GM21367 (cell line): ENCODE results near the gene UVRAG.

Experiments used
- ATAC-seq: cut with Tn5 transposase; IDR thresholded peaks from one replicate; pipeline ENCODE4 v1.9.1; 2021; ENCODE audit not compliant: unreplicated experiment

The UVRAG gene

GRCh38 chr11:76177250-76177686 is 362.3 kb downstream of the UVRAG start:
- ATAC-seq = no peak

- ATAC-seq = no peak
These were observed 364.1 kb downstream of the UVRAG start for GRCh38 chr11:76179147-76179546.

- ATAC-seq = no peak
These were observed 366.4 kb downstream of the UVRAG start for GRCh38 chr11:76181371-76181770.

- ATAC-seq = no peak
These were observed 369.6 kb downstream of the UVRAG start for GRCh38 chr11:76184551-76184993.

- ATAC-seq = no peak
These were observed 370.5 kb downstream of the UVRAG start for GRCh38 chr11:76185511-76185910.

- no peak for ATAC-seq
These were observed 371.0 kb downstream of the UVRAG start for GRCh38 chr11:76185931-76186401.

GRCh38 chr11:76186776-76187279 is 371.8 kb downstream of the UVRAG start:
- no peak for ATAC-seq

- no peak for ATAC-seq
These were observed 373.9 kb downstream of the UVRAG start for GRCh38 chr11:76188873-76189272.

GRCh38 chr11:76189682-76190081 is 374.7 kb downstream of the UVRAG start:
- ATAC-seq = no peak

GRCh38 chr11:76190376-76190775 is 375.4 kb downstream of the UVRAG start:
- no peak for ATAC-seq
